ENCODE measurements around the gene PTTG2.

Gene PTTG2

DNA sequence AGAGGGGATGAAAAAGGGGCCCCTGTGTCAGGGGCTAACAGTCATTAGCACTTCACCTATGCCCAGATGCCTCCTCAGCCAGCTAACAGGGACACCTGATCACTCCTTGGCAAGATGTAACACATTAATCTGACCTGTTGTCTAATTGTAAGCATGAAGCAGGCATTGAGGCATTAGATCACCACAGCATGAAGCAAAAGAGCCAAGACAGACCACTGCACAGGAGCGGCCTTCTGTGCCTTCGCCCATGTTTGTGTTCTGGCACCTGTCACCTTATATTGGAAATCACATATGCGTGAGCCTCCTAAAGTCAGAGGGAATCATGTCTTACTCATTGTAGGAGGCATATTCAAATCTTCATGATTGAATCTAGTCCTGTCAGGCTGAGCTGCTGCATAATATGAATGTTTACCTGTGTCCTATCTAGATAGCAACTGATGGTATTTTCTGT lies 48.4 kb downstream of the PTTG2 start:
- DNase-seq (ENCODE audit: low read depth, low spot score): no peak

DNA sequence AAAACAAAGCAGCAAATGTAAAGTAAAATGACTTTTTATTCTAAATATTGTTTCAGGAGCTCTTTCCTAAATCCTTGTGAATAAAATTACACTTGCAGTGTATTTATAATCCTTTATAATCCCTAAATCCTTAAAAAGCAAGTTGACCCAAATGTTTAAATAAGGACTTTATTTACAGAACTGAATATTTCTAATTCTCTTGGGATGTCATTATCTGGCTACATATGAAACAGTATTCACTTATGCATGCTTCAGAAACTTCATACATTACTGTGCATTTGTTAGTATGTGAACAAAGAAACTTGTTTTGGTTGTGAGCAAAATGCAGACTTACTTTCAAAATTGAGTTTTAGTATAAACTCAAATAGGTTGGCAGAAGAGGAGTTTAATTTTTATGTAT lies 49.2 kb downstream of the PTTG2 start:
- DNase-seq (ENCODE audit: low read depth, low spot score): no peak

DNA sequence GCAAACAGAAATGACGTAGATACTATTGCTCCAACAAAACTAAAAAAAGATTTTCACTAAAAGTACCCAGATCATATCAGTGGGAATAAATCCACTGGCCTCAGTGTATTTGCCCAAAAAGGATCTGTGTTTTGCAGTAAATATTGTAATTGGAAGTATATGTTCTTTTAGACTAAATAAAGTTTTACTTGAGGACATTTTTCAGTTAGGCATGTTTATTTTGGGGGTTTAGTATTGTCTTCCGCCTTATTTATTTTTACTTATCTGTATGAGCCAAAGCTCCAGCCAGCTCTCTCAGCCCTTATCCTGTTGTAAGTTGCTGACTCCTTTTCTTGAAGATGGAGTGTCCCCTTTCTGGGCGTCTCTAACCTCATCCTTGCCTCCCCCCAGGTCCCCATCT lies 49.8 kb downstream of the PTTG2 start:
- no peak for DNase-seq (ENCODE audit: low read depth, low spot score)
